22Rv1 (cell line): Measurements from ENCODE around the gene MYRIP.

Experiments used
- H3K27ac ChIP-seq: fragments of 450-650 bp; 2 replicates; pipeline ENCODE4 v1.5.1; 2017
- CTCF ChIP-seq: fragments of 450-650 bp; IDR thresholded peaks from 2 replicates; pipeline ENCODE4 v1.5.1; 2017; ENCODE audit warnings: mild to moderate bottlenecking
- ZFX ChIP-seq: fragments of 450-650 bp; IDR thresholded peaks from 2 replicates; pipeline ENCODE4 v1.6.1; 2017; ENCODE audit warnings: antibody characterized with exemption, borderline replicate concordance

The MYRIP gene

DNA sequence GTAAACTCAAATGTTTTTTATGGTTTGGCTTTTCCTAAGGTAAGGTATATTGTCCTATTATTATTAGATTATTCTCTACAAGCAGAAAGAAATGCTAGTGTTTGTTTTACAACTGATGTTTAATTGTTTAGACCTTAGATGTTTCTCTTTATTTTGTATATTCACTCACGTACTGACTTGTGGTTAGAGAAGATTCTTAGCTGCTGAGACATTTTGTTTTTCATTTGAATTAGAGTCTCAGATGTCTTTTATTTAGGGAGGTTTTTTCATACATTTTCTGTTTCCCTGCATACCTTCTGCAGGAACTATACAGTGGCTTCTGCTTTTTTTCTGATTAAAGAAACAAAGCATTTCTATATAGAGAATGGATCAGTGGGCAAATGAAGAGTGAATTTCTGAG, 110.9 kb downstream of the MYRIP start:
- TF ChIP-seq ZFX (no peak), CTCF (no peak)
- H3K27ac ChIP-seq, result no peak overlapping the region

DNA sequence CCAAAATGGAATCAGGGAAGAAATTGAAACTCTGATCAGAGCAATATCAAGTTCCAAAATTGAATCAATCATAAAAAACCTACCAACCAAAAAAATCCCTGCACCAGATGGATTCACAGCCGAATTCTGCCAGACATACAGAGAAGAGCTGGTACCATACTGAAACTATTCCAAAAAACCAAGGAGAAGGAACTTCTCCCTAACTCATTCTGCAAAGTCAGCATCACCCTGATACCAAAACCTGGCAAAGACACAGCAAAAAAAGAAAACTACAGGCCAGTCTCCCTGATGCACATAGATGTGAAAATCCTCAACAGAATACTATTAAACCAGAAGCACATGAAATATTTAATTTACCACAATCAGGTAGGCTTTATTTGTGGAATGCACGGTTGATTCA, 118.1 kb downstream of the MYRIP start:
- H3K27ac ChIP-seq, result no peak overlapping the region
- no peak for TF ChIP-seq ZFX
- TF ChIP-seq CTCF, result no peak

DNA sequence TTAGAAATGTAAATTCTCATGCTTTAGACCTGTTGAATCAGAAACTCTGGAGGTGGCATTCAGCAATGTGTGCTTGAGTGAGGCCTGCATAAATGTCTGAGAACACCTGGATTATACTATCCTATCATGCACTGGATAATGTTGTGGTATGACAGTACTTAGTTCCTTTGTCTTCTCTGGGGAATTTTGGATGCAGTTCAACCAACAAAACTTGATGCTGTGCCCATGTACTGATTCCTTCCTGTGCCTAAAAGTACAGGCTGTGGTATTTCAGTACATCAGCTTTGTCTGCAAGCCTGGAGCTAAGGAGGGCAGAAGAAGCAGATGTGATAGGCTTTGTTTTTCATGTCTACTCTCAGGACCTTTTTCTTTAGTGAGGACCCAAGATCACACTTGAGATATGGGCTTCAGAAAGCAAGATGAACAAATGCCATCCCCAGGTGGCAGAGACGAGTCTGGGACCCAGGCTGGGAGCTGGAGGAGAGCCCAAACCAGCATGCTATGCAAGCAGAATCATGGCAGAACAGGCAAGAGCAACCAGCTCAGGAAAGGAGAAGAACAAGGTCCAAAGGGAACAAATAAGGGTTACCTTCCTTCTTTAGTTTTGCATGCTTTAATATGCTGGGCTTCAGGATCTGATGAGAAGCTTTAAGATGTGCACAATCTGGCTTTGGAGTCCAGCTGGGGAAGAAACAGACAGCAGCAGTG, 124.7 kb downstream of the MYRIP start:
- TF ChIP-seq ZFX, result no peak
- no peak overlapping the region for H3K27ac ChIP-seq

GRCh38 chr3:39934696-39935095, 125.3 kb downstream of the MYRIP start:
- H3K27ac ChIP-seq, result no peak overlapping the region

GRCh38 chr3:39935261-39935660, 125.9 kb downstream of the MYRIP start:
- no peak overlapping the region for H3K27ac ChIP-seq
- TF ChIP-seq ZFX (no peak), CTCF (no peak)

More at GRCh38 chr3:39934696-39935095, 125.3 kb downstream of the MYRIP start:
- TF ChIP-seq CTCF (no peak), ZFX (no peak)

DNA sequence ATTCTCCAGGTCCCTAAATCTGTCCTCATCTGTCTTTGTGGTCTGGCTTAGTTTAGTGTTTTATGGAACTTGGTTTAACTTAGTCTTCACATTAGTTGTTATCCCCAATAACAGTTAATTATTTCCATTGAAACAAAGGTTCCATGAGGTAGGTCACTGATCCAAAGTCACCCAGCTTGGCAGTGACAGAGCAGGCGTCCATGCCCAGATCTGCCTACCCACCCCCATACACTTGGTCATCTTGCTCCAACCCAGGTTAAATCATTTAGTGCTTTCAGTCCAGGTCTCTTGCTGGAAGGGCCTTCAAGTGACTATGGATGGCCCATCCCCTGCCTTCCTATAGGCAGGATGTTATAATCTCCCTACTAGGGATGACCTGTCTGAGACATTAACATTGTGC, 127.4 kb downstream of the MYRIP start:
- no peak overlapping the region for H3K27ac ChIP-seq
- TF ChIP-seq CTCF (no peak), ZFX (no peak)

DNA sequence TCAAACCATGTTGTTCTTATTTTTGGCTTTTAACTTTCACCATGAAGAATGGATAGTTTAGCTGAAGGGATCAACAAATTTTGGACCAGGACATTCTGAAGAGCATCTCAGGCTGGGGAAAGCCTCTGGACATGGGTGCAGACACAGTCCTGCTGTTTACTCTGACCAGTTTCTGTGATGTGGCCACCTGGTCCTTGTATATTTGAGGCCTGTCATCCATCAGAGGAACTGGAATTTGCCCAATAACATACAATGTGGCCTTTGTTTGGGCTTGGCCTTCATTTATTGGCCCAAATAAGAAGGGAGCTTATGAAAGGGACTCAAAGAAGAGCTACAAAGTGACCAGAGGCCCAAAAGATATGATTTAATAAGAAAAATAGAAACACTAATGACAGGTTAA, 127.9 kb downstream of the MYRIP start:
- no peak overlapping the region for H3K27ac ChIP-seq
- TF ChIP-seq CTCF (no peak), ZFX (no peak)

GRCh38 chr3:39937874-39938273, 128.5 kb downstream of the MYRIP start:
- H3K27ac ChIP-seq, result no peak overlapping the region
- TF ChIP-seq ZFX, result no peak
- no peak for TF ChIP-seq CTCF
